ENCODE measurements around the gene PKLR. TPM values are rescaled to one million over a fixed set of nuclear protein-coding genes. Genes with fewer than 3 reads are reported as not detected.

Gene PKLR
- total and polyA plus RNA-seq, 2 donors (not counting 3 experiments of a cell fraction or from before 2014, with no cell fraction given) = not detected

GRCh38 chr1:155324717-155325602 is 23.7 kb upstream of the PKLR start:
- peak overlapping the region; percentile 61 to 76 (median 70) for H3K4me3 ChIP-seq (replicated peaks in 1 of 3; ENCODE audit: insufficient read depth in 1 of 3, low read depth in 1 of 3, low read length in 3 of 3)
- peak overlapping the region; percentile 88 for H3K4me2 ChIP-seq (ENCODE audit: insufficient read depth, low read length)
- H3K4me1 ChIP-seq (ENCODE audit: control insufficient read depth, extremely low read depth, insufficient read depth, low read length) = peaks cover 36% of the 10 kb centered on the region
- peaks cover 2 to 11% of the 10 kb centered on the region in 2 experiments for H3K36me3 ChIP-seq (ENCODE audit: control insufficient read depth in 2 of 2, extremely low read depth in 1 of 2, insufficient read depth in 2 of 2, low read length in 2 of 2)
- FAIRE-seq (peak; percentile 78), DNase-seq (ENCODE audit: low read depth, low spot score) (peak; percentile 53)
- H3K9ac ChIP-seq (replicated peaks; ENCODE audit: extremely low read depth, insufficient read depth, low read length) = peak overlapping the region; percentile 10
- TF ChIP-seq GATA2 (IDR thresholded peaks at IDR 0.05; ENCODE audit: insufficient read depth, insufficient read length, low read depth, low read length) (no peak), POLR2AphosphoS5 (IDR thresholded peaks at IDR 0.05; ENCODE audit: insufficient read depth, low read depth, low read length) (peak; percentile 20), CTCF (IDR thresholded peaks at IDR 0.05; ENCODE audit: extremely low read depth in 1 of 2, insufficient read depth in 1 of 2, low read depth in 1 of 2, low read length in 2 of 2) (peak; percentile 43 to 71)
- dilution Hi-C loops (cut with MboI; ENCODE audit: extremely low pct_ligation_motif_present, low sequenced_read_pairs) = no loop called here
- intact Hi-C loops (cut with micrococcal nuclease) = loop anchor here (1.0 to 5.0 kb wide), 4 partner anchors 117 to 322 kb away; partner anchors contain the start of genes ASH1L and MTX1
- H3K79me2 ChIP-seq (ENCODE audit: control insufficient read depth, insufficient read depth, low read length) = no peaks in the 10 kb centered on the region
- peak overlapping the region; percentile 8 for H3K27ac ChIP-seq (ENCODE audit: insufficient read depth, low read depth, low read length)
- ChIA-PET POLR2A (no interaction called here), CTCF (interaction anchor here (1.7 to 7.2 kb wide), 6 partner anchors 10 to 179 kb away, joined by 6 to 115 read pairs (median 12); partner anchors contain the start of genes CLK2, FDPS and THBS3)
- peak overlapping the region; percentile 61 for H2AFZ ChIP-seq (ENCODE audit: low read depth, low read length)
- H3K9me3 ChIP-seq (replicated peaks; ENCODE audit: control insufficient read depth, insufficient read depth, low read length) = no peaks in the 10 kb centered on the region
- H3K9me1 ChIP-seq (replicated peaks; ENCODE audit: control insufficient read depth, extremely low read depth, insufficient read depth, low read length) = no peaks in the 10 kb centered on the region
- H3K27me3 ChIP-seq (ENCODE audit: control insufficient read depth in 2 of 2, insufficient read depth in 2 of 2, low read length in 2 of 2) = no peaks in the 10 kb centered on the region
- no peaks in the 10 kb centered on the region for H4K20me1 ChIP-seq (replicated peaks; ENCODE audit: control insufficient read depth, extremely low read depth, insufficient read depth, low read length)
- BruUV-seq (replicated peaks) = TSS peak; percentile 10
